ENCODE data around the gene MDN1. TPM values are rescaled to one million over a fixed set of nuclear protein-coding genes. Genes with fewer than 3 reads are reported as not detected.

MDN1 gene
- total RNA-seq, 1 experiment from 2014 or later, result 53.6 TPM

- no peaks in the 10 kb centered on the region for H4K20me1 ChIP-seq (ENCODE audit: insufficient read depth)
- intact Hi-C loops (cut with micrococcal nuclease), result no loop called here
- ChIA-PET POLR2A (no interaction called here), CTCF (no interaction called here), RAD21 (ENCODE audit: low non-redundant PET in 1 of 2, low total read pairs in 2 of 2, uncharacterized antibody in 2 of 2, unreplicated experiment in 2 of 2) (no interaction called here)
- no peak overlapping the region for H3K27ac ChIP-seq (ENCODE audit: low read depth, low read length)
- H3K9ac ChIP-seq (ENCODE audit: low read length), result no peak overlapping the region
- no TSS peak for BruUV-seq (replicated peaks)
- H3K4me3 ChIP-seq (replicated peaks in 1 of 2; ENCODE audit: low read depth in 1 of 2, low read length in 2 of 2), result no peak overlapping the region
- ATAC-seq, result no peak
- no peaks in the 10 kb centered on the region for H3K9me3 ChIP-seq (ENCODE audit: control insufficient read depth in 1 of 2, insufficient read depth in 1 of 2, low read depth in 1 of 2, low read length in 2 of 2)
- no peaks in the 10 kb centered on the region; the same call in 1 of the 2 replicates for H3K79me2 ChIP-seq (ENCODE audit: insufficient read depth, low read length)
- no peaks in the 10 kb centered on the region for H3K27me3 ChIP-seq (ENCODE audit: insufficient read depth, low read length)
- no peaks in the 10 kb centered on the region for H3K9me2 ChIP-seq (ENCODE audit: insufficient read depth)
- no peak for TF ChIP-seq CEBPB (IDR thresholded peaks at IDR 0.05; ENCODE audit: low read depth)
- TF ChIP-seq SIN3A (IDR thresholded peaks at IDR 0.05; ENCODE audit: low read depth), result no peak
- no peak for TF ChIP-seq RAD21 (IDR thresholded peaks at IDR 0.05; ENCODE audit: low read depth)
- TF ChIP-seq ELF1 (IDR thresholded peaks at IDR 0.05; ENCODE audit: borderline replicate concordance, low read depth), result no peak
- no peak for TF ChIP-seq CTCF (IDR thresholded peaks at IDR 0.05 in 2 of 3, conservative IDR thresholded peaks at IDR 0.05 in 1 of 3; ENCODE audit: borderline replicate concordance in 1 of 3, insufficient read depth in 1 of 3, low read depth in 2 of 3, low read length in 2 of 3)
- no peak for TF ChIP-seq EZH2phosphoT487 (IDR thresholded peaks at IDR 0.05; ENCODE audit: borderline replicate concordance)
- no peak for TF ChIP-seq ZFX (IDR thresholded peaks at IDR 0.05)
- TF ChIP-seq ATF3 (IDR thresholded peaks at IDR 0.05), result no peak
- TF ChIP-seq CBX3 (IDR thresholded peaks at IDR 0.05; ENCODE audit: low read depth), result no peak
- TF ChIP-seq SRF (IDR thresholded peaks at IDR 0.05; ENCODE audit: low read depth), result no peak
- no peak for TF ChIP-seq TCF7L2 (IDR thresholded peaks at IDR 0.05; ENCODE audit: borderline replicate concordance, extremely low read depth, insufficient read depth, insufficient read length)
- no peak for TF ChIP-seq POLR2A (IDR thresholded peaks at IDR 0.05; ENCODE audit: borderline replicate concordance, extremely low read depth, insufficient read depth, insufficient read length)
- no peak for TF ChIP-seq EGR1 (IDR thresholded peaks at IDR 0.05; ENCODE audit: low read depth)
- no peak for TF ChIP-seq ZNF274 (IDR thresholded peaks at IDR 0.05; ENCODE audit: low read depth, low read length)
- no peak for TF ChIP-seq SP1 (IDR thresholded peaks at IDR 0.05; ENCODE audit: low read depth)
- no peaks in the 10 kb centered on the region for H3K4me1 ChIP-seq (ENCODE audit: control insufficient read depth in 1 of 2, insufficient read depth in 2 of 2, low read length in 2 of 2)
- H3K4me2 ChIP-seq (ENCODE audit: low read length), result no peak overlapping the region
- no peak overlapping the region for H2AFZ ChIP-seq (ENCODE audit: low read depth, low read length, poor library complexity, severe bottlenecking)
- no peak for DNase-seq (ENCODE audit: low read depth, low spot score)
- peaks cover 48 to 56% of the 10 kb centered on the region in 2 experiments for H3K36me3 ChIP-seq (ENCODE audit: control insufficient read depth in 1 of 2, insufficient read depth in 2 of 2, low read length in 2 of 2)
Observed at GRCh38 chr6:89723046-89723445, 96.5 kb downstream of the MDN1 start.
